Skeletal muscle tissue (tissue), 4 donors: ENCODE data around the gene SEPSECS. TPM values are rescaled to one million over a fixed set of nuclear protein-coding genes. Genes with fewer than 3 reads are reported as not detected.
A peak's percentile ranks its signal among the peaks of the same experiment; 100 is the strongest.
"Not testable (repeated sequence)": the region's sequence is repeated elsewhere in the genome, so short reads cannot be mapped to it uniquely, and the experiment has no call there.

Experiments
- H3K27ac ChIP-seq: one replicate; pipeline ENCODE4 v1.7.0; 2013; ENCODE audit warnings: mild to moderate bottlenecking, low read depth, low read length, inconsistent platforms
- H3K27me3 ChIP-seq, 3 donors: one replicate each; pipeline ENCODE4 v1.7.0; 2013; ENCODE audit warnings: low read length in 3 of 3; ENCODE audit not compliant: control insufficient read depth in 3 of 3, insufficient read depth in 3 of 3
- H3K36me3 ChIP-seq, 3 donors: one replicate each; pipeline ENCODE4 v1.7.0; 2013; ENCODE audit warnings: low read length in 3 of 3; ENCODE audit not compliant: control insufficient read depth in 3 of 3, insufficient read depth in 3 of 3
- H3K4me1 ChIP-seq, 3 donors: one replicate each; pipeline ENCODE4 v1.7.0; 2013; ENCODE audit warnings: low read length in 3 of 3, mild to moderate bottlenecking in 3 of 3; ENCODE audit not compliant: control insufficient read depth in 3 of 3, insufficient read depth in 3 of 3
- H3K4me3 ChIP-seq, 3 donors: one replicate each; pipeline ENCODE4 v1.7.0; 2013; ENCODE audit warnings: low read length in 3 of 3
- H3K9ac ChIP-seq, 3 donors: one replicate each; pipeline ENCODE4 v1.7.0; 2013; ENCODE audit warnings: low read length in 3 of 3, mild to moderate bottlenecking in 3 of 3, moderate library complexity in 2 of 3, low read depth in 1 of 3
- H3K9me3 ChIP-seq, 3 donors: one replicate each; pipeline ENCODE4 v1.7.0; 2013; ENCODE audit warnings: low read length in 3 of 3; ENCODE audit not compliant: control insufficient read depth in 3 of 3
- total RNA-seq: library from RNA; depleted of rRNA; stranded (reverse); fragments of >200 nt; gene quantifications from one replicate; pipeline ENCODE4 v1.2.3, GENCODE V29; 2014
- donor health status: Osteomylitis.

Gene SEPSECS
- total RNA-seq, 1 donor from 2014 or later = 8.9 TPM

DNA sequence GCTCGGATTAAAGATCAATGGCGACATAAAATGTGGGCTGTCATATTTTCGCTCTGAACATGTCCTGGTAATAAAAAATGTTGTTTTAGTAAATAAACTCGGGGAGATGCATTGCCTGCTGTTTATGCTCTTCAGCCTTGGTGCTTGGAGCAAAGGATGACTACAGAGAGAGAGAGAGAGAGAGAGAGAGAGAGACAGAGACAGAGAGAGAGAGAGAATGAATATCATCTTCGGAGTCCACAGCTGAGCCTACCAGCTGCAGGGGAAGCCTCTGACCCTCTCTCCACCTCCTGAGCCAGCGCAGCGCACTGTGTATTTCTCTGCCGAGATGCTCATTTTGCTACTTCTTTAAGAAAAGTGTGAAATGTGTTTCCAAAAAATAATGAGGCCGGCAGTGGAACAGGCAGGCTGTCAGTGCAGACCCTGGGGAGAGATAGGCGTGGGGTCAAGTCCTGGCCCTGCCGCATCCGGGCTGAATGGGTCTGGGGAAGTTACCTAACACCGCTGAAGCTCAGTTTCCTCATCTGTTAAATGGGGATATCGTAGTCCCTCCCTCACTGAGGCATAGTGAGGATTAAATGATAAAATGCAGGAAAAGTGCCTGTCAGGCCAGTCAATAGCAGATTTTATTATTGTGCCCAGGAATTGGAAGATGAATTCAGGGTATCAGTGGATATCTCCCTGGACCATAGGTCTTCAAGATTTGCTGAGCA, 71.0 kb downstream of the SEPSECS start:
- Histone ChIP-seq H3K9me3 (peaks cover 0 to 3% (median 0%) of the 10 kb centered on the region in 3 donors), H3K27ac (no peak overlapping the region), H3K4me3 (no peak overlapping the region), H3K27me3 (peaks cover 8 to 18% (median 14%) of the 10 kb centered on the region in 3 donors), H3K4me1 (peaks cover 0 to 4% (median 4%) of the 10 kb centered on the region in 3 donors), H3K9ac (no peak overlapping the region), H3K36me3 (no peaks in the 10 kb centered on the region)

- no peak overlapping the region for H3K27ac ChIP-seq
These were observed 71.9 kb downstream of the SEPSECS start for GRCh38 chr4:25088093-25088952.

GRCh38 chr4:25085671-25086070, 74.6 kb downstream of the SEPSECS start:
- Histone ChIP-seq H3K4me1 (peaks cover 0 to 4% (median 4%) of the 10 kb centered on the region in 3 donors), H3K4me3 (no peak overlapping the region), H3K36me3 (no peaks in the 10 kb centered on the region), H3K9me3 (no peaks in the 10 kb centered on the region), H3K27me3 (peaks cover 8 to 13% (median 10%) of the 10 kb centered on the region in 3 donors), H3K27ac (no peak overlapping the region), H3K9ac (no peak overlapping the region)

More at GRCh38 chr4:25088093-25088952, 71.9 kb downstream of the SEPSECS start:
- H3K27me3 ChIP-seq = peaks cover 8 to 14% (median 13%) of the 10 kb centered on the region in 3 donors
- H3K36me3 ChIP-seq = no peaks in the 10 kb centered on the region
- H3K9me3 ChIP-seq = no peaks in the 10 kb centered on the region
- H3K4me3 ChIP-seq = peak overlapping the region; percentile 14 to 41 (median 38)
- peak overlapping the region in 1 of 3 donors; percentile 60 for H3K9ac ChIP-seq
- H3K4me1 ChIP-seq = peaks cover 0 to 4% (median 4%) of the 10 kb centered on the region in 3 donors

- H3K27ac ChIP-seq, H3K4me3 ChIP-seq, H3K4me1 ChIP-seq, H3K9ac ChIP-seq, H3K36me3 ChIP-seq, H3K9me3 ChIP-seq: not testable (repeated sequence)
- H3K27me3 ChIP-seq = peaks cover 6 to 13% (median 7%) of the 10 kb centered on the region in 3 donors
These were observed 76.8 kb downstream of the SEPSECS start for GRCh38 chr4:25083441-25083840.

DNA sequence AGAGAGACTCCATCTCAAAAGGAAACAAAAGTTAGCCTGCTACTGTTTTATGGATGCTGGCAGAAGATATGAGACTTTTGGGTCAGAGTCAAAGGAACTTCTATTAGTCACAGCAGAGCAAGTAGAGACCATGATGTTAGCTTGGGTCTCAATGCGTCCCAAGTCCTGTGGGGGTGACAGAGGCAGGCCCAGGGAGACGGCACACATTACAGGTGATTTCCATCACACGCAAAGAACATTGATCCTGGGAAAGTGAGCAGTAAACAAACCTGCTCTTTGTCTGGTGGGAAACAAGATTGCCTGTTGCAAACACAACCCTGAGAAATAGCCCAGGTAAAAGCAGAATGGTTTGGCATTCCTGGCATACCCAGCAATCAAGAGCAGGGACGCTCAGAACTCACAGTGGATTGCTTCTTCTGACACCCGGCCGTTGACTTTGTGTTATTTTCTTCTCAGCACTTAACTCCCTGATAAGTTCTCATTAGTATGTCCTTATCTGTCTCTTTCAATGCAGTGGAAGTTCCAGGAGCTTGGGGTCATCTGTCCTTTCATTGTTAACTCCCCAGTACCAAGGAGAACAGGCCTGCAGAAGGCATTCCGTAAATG, 78.3 kb downstream of the SEPSECS start:
- no peak overlapping the region for H3K9ac ChIP-seq
- peaks cover 0 to 5% (median 4%) of the 10 kb centered on the region in 3 donors for H3K27me3 ChIP-seq
- no peak overlapping the region for H3K27ac ChIP-seq
- no peaks in the 10 kb centered on the region for H3K4me1 ChIP-seq
- no peak overlapping the region for H3K4me3 ChIP-seq
- no peaks in the 10 kb centered on the region for H3K9me3 ChIP-seq
- no peaks in the 10 kb centered on the region for H3K36me3 ChIP-seq

GRCh38 chr4:25080571-25080970, 79.7 kb downstream of the SEPSECS start:
- no peaks in the 10 kb centered on the region for H3K36me3 ChIP-seq
- no peaks in the 10 kb centered on the region for H3K4me1 ChIP-seq
- H3K4me3 ChIP-seq = no peak overlapping the region
- H3K27me3 ChIP-seq = peaks cover 0 to 5% (median 1%) of the 10 kb centered on the region in 3 donors
- H3K9me3 ChIP-seq = no peaks in the 10 kb centered on the region
- H3K9ac ChIP-seq = no peak overlapping the region
- no peak overlapping the region for H3K27ac ChIP-seq

- Histone ChIP-seq H3K4me1 (no peaks in the 10 kb centered on the region), H3K4me3 (no peak overlapping the region), H3K27me3 (no peaks in the 10 kb centered on the region), H3K9me3 (no peaks in the 10 kb centered on the region), H3K27ac (no peak overlapping the region), H3K36me3 (no peaks in the 10 kb centered on the region), H3K9ac (no peak overlapping the region)
These were observed 81.7 kb downstream of the SEPSECS start for GRCh38 chr4:25078523-25078922.

DNA sequence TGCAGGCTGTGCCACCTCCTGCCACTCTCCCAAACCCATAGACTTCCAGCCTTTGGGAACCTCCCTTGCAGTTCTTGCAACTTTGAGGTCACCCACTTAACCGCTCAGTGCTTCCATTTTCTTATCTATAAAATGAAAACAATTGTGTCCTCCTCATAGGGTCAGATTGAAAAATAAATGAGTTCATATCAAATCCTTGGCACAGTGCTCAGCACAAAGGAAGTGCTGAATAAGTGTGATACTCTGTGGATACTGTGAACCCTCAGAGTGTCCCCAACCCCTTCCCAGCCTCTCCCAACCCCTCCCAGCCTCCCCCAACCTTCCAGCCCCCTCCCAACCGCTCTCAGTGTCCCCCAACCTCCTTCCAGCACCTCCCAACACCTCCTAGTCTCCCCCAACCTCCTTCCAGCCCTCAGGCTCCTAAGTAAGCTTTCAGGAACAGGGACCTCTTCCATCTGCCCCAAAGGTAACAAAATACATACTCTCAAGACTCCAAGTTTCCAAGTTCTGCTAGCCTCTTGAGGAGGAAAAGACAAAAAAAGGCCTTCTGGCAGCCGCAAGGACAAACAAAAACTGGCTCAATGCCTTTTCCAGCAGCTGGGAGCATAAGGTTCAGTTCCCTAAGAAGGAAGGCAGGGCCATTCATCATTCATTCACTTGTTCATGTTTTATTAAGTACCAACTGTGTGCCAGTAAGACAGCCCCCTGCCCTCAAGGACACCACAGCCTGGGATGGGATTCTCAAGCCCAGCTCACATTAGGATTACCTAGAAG, 83.4 kb downstream of the SEPSECS start:
- H3K9ac ChIP-seq = no peak overlapping the region
- H3K4me1 ChIP-seq = no peaks in the 10 kb centered on the region
- no peak overlapping the region for H3K27ac ChIP-seq
- no peaks in the 10 kb centered on the region for H3K27me3 ChIP-seq
- no peaks in the 10 kb centered on the region for H3K36me3 ChIP-seq
- no peak overlapping the region for H3K4me3 ChIP-seq
- H3K9me3 ChIP-seq = no peaks in the 10 kb centered on the region

GRCh38 chr4:25075851-25076250, 84.4 kb downstream of the SEPSECS start:
- no peaks in the 10 kb centered on the region for H3K9me3 ChIP-seq
- H3K9ac ChIP-seq = no peak overlapping the region
- H3K27me3 ChIP-seq = no peaks in the 10 kb centered on the region
- no peaks in the 10 kb centered on the region for H3K4me1 ChIP-seq
- H3K36me3 ChIP-seq = no peaks in the 10 kb centered on the region
- no peak overlapping the region for H3K27ac ChIP-seq
- H3K4me3 ChIP-seq = no peak overlapping the region
